HepG2 (cell line): ENCODE measurements around the gene CREG2. TPM values are rescaled to one million over a fixed set of nuclear protein-coding genes. Genes with fewer than 3 reads are reported as not detected.

Experiments
- ATAC-seq: fragments of 200-7000 bp; cut with Tn5 transposase; 3 replicates; pipeline ENCODE4 v1.9.1; 2020; ENCODE audit warnings: mild to moderate bottlenecking, moderate library complexity
- BruUV-seq: library from RNA; stranded (reverse); fragments of 400-500 nt; replicated peaks from 2 replicates; lab custom pipeline; 2021; lab: Mats Ljungman, UMichigan
- CTCF ChIA-PET: fragments of 300-600 bp; formaldehyde crosslinking; extraction: SDS; loops from one replicate; lab custom pipeline; 2021; ENCODE audit warnings: low total read pairs, inconsistent platforms, low intra/inter-chr PET ratio; lab: Yijun Ruan, JAX
- POLR2A ChIA-PET: fragments of 350-600 bp; sonication (Branson Sonifier 250); formaldehyde crosslinking; loops from one replicate; lab custom pipeline; 2020; ENCODE audit warnings: antibody characterized with exemption, inconsistent platforms; lab: Yijun Ruan, JAX
- DNase-seq: peaks from one replicate; pipeline ENCODE4 v3.0.0-alpha.2; 2015; ENCODE audit warnings: low spot score
- FAIRE-seq: peaks from 3 replicates; lab custom pipeline; 2011; peaks lifted over from hg19 to GRCh38; lab: Jason Lieb, UNC
- H2AFZ ChIP-seq: one replicate; pipeline ENCODE4 v1.6.1; 2011; ENCODE audit warnings: low read length, inconsistent platforms
- H3K27ac ChIP-seq: fragments of 300-600 bp; 3 replicates; pipeline ENCODE4 v1.8.0; 2011; ENCODE audit warnings: mixed run types, mild to moderate bottlenecking, mixed read lengths, low read length, inconsistent platforms; ENCODE audit not compliant: insufficient read depth; ENCODE audit errors: extremely low read length
- H3K27me3 ChIP-seq, 2 experiments: fragments of 200-600 bp in 1 of 2; 2 replicates in 1 of 2; 3 replicates in 1 of 2; pipeline versions ENCODE4 v1.6.0 to v1.8.0; 2011; ENCODE audit warnings: low read length in 2 of 2, mild to moderate bottlenecking in 2 of 2, moderate library complexity in 2 of 2, inconsistent platforms in 1 of 2; ENCODE audit not compliant: insufficient read depth in 2 of 2, control insufficient read depth in 1 of 2
- H3K36me3 ChIP-seq, 2 experiments: fragments of 200-600 bp in 1 of 2; replicated peaks in 1 of 2; 2 replicates in 1 of 2; 3 replicates in 1 of 2; pipeline versions ENCODE4 v1.5.1 to v1.8.0; 2011; ENCODE audit warnings: low read length in 2 of 2, inconsistent platforms in 1 of 2; ENCODE audit not compliant: insufficient read depth in 2 of 2, control insufficient read depth in 1 of 2
- H3K4me1 ChIP-seq: 2 replicates; pipeline ENCODE4 v1.5.1; 2012; ENCODE audit warnings: low read length, inconsistent platforms; ENCODE audit not compliant: insufficient read depth
- H3K4me2 ChIP-seq: 2 replicates; pipeline ENCODE4 v1.6.0; 2011; ENCODE audit warnings: low read depth, low read length, inconsistent platforms
- H3K4me3 ChIP-seq, 3 experiments: fragments of 200-600 bp in 1 of 3; sonication (generic), shearing (Covaris generic) in 1 of 3; replicated peaks in 1 of 3; 2 replicates each; pipeline ENCODE4 v1.5.1; 2011 to 2016; ENCODE audit warnings: low read length in 3 of 3, inconsistent platforms in 2 of 3, low read depth in 2 of 3, mild to moderate bottlenecking in 2 of 3, control low read depth in 1 of 3, mixed read lengths in 1 of 3; ENCODE audit not compliant: insufficient read depth in 1 of 3
- H3K79me2 ChIP-seq: one replicate; pipeline ENCODE4 v1.6.1; 2011; ENCODE audit warnings: low read length, inconsistent platforms; ENCODE audit not compliant: insufficient read depth
- H3K9ac ChIP-seq: 2 replicates; pipeline ENCODE4 v1.6.0; 2011; ENCODE audit warnings: mild to moderate bottlenecking, low read depth, low read length, inconsistent platforms; ENCODE audit not compliant: insufficient read depth
- H3K9me3 ChIP-seq: 2 replicates; pipeline ENCODE4 v1.5.1; 2012; ENCODE audit warnings: mild to moderate bottlenecking, low read length
- H4K20me1 ChIP-seq: 2 replicates; pipeline ENCODE4 v1.6.0; 2011; ENCODE audit warnings: inconsistent platforms, mild to moderate bottlenecking, low read length, moderate library complexity; ENCODE audit not compliant: insufficient read depth
- ATF7 ChIP-seq, 2 experiments: fragments of 450-650 bp in 1 of 2; sonication (generic) in 1 of 2; formaldehyde crosslinking in 1 of 2; IDR thresholded peaks; 2 replicates each; pipeline versions ENCODE4 v1.4.0 to v1.6.1; 2016 to 2020; ENCODE audit warnings: antibody characterized with exemption in 1 of 2, mild to moderate bottlenecking in 1 of 2, missing genetic modification reagents in 1 of 2
- CREB1 ChIP-seq, 2 experiments: fragments of 450-650 bp in 1 of 2; IDR thresholded peaks; 2 replicates each; pipeline ENCODE4 v1.6.1; 2016 to 2017; ENCODE audit warnings: control low read depth in 1 of 2, mild to moderate bottlenecking in 1 of 2, missing compliant biosample characterization in 1 of 2, missing genetic modification characterization in 1 of 2
- GPBP1L1 ChIP-seq: sonication (generic); formaldehyde crosslinking; IDR thresholded peaks from 2 replicates; pipeline ENCODE4 v1.5.0; 2020; ENCODE audit warnings: mild to moderate bottlenecking, missing genetic modification reagents
- TBX2 ChIP-seq: sonication (generic); formaldehyde crosslinking; IDR thresholded peaks from 2 replicates; pipeline ENCODE4 v1.5.0; 2020; ENCODE audit warnings: missing genetic modification reagents, mild to moderate bottlenecking, borderline replicate concordance
- THYN1 ChIP-seq: sonication (generic); formaldehyde crosslinking; IDR thresholded peaks from 2 replicates; pipeline ENCODE4 v1.8.1; 2023; ENCODE audit warnings: low read depth, mild to moderate bottlenecking, moderate library complexity, missing genetic modification reagents, borderline replicate concordance
- TRIM22 ChIP-seq: fragments of 450-650 bp; IDR thresholded peaks from 2 replicates; pipeline ENCODE4 v1.6.1; 2017
- ZNF781 ChIP-seq: sonication (generic); formaldehyde crosslinking; IDR thresholded peaks from 2 replicates; pipeline ENCODE4 v1.5.1; 2020; ENCODE audit warnings: borderline replicate concordance, mild to moderate bottlenecking, missing genetic modification reagents; ENCODE audit errors: not compliant biosample characterization
- WGBS: methylation state at CpG from one replicate; pipeline ENCODE4 v1.1.6; 2017; ENCODE audit warnings: low lambda C conversion rate; 5-methylcytosine and 5-hydroxymethylcytosine counted together
- in situ Hi-C: cut with HindIII; loops from 2 replicates; pipeline ENCODE4 v1.10.0; 2017; ENCODE audit warnings: low pct_unique_long_range_greater_than_20kb; ENCODE audit not compliant: extremely low pct_ligation_motif_present
- intact Hi-C: fragments of 100-400 bp; cut with micrococcal nuclease; formaldehyde crosslinking; loops from one replicate; pipeline ENCODE4 v1.10.0; 2022; ENCODE audit not compliant: unreplicated experiment
- polyA plus RNA-seq, 8 experiments: library from polyadenylated mRNA; depleted of rRNA in 3 of 8; stranded (reverse) in 7 of 8; unstranded in 1 of 8; fragments of >200 nt; fragmentation: Illumina TruSeq in 4 of 8; extraction: Trizol in 4 of 8; gene quantifications; 2 replicates each; pipeline versions ENCODE4 v1.2.1 to v1.2.3, GENCODE V29; 2011 to 2016; ENCODE audit warnings: low read depth in 4 of 8, missing spikeins in 1 of 8, mixed read lengths in 1 of 8; ENCODE audit not compliant: insufficient read depth in 1 of 8
- total RNA-seq, 5 experiments: library from RNA; depleted of rRNA; stranded (reverse); fragments of >200 nt; fragmentation: Illumina TruSeq; extraction: Trizol; gene quantifications; 2 replicates each; pipeline ENCODE4 v1.2.3, GENCODE V29; 2016; ENCODE audit warnings: low read depth in 1 of 5

CREG2 gene
- total and polyA plus RNA-seq, 2 of the 13 experiments (the other 11 are each of a cell fraction or from before 2014, with no cell fraction given): 0.18 to 0.26 TPM

GRCh38 chr2:101428422-101429176 lies 41.3 kb upstream of the CREG2 start:
- in situ Hi-C loops: no loop called here

GRCh38 chr2:101427743-101428142 lies 40.4 kb upstream of the CREG2 start:
- BruUV-seq: no TSS peak
- Histone ChIP-seq H3K27me3 (peaks cover 6 to 54% of the 10 kb centered on the region in 2 experiments), H4K20me1 (no peaks in the 10 kb centered on the region), H3K9ac (no peak overlapping the region), H3K27ac (no peak overlapping the region), H3K9me3 (no peaks in the 10 kb centered on the region), H3K79me2 (no peaks in the 10 kb centered on the region), H3K4me3 (no peak overlapping the region), H3K4me2 (no peak overlapping the region), H2AFZ (no peak overlapping the region), H3K4me1 (0 out of 2 replicates have a peak, but pooled peaks cover 8% of the 10 kb centered on the region), H3K36me3 (no peaks in the 10 kb centered on the region)
- FAIRE-seq (no peak), ATAC-seq (no peak), DNase-seq (no peak)
- in situ Hi-C loops (no loop called here), intact Hi-C loops (no loop called here)
- CTCF ChIA-PET: no interaction called here
- POLR2A ChIA-PET: no interaction called here
- WGBS: 32% methylated on average over 13 of the region's 13 CpGs
- no peak for TF ChIP-seq TRIM22
- TF ChIP-seq ZNF781 (CRISPR knock-in tag): no peak
- TF ChIP-seq TBX2: 0 out of 2 replicates have a peak, but pooled peaks have one; percentile 18

More at GRCh38 chr2:101428422-101429176, 41.3 kb upstream of the CREG2 start:
- Histone ChIP-seq H3K9ac (no peak overlapping the region), H3K27ac (no peak overlapping the region), H3K27me3 (peaks cover 6 to 63% of the 10 kb centered on the region in 2 experiments), H3K36me3 (no peaks in the 10 kb centered on the region), H2AFZ (no peak overlapping the region), H3K79me2 (no peaks in the 10 kb centered on the region), H4K20me1 (no peaks in the 10 kb centered on the region), H3K4me1 (0 out of 2 replicates have a peak, but pooled peaks cover 8% of the 10 kb centered on the region), H3K9me3 (no peaks in the 10 kb centered on the region), H3K4me3 (no peak overlapping the region), H3K4me2 (no peak overlapping the region)
- FAIRE-seq (no peak), DNase-seq (no peak), ATAC-seq (no peak)
- CTCF ChIA-PET: no interaction called here
- 56% methylated on average over 10 of the region's 10 CpGs for WGBS
- POLR2A ChIA-PET: no interaction called here
- BruUV-seq: no TSS peak
- intact Hi-C loops: no loop called here
- TF ChIP-seq GPBP1L1 (CRISPR knock-in tag) (no peak), ATF7 (IDR thresholded peaks at IDR 0.05) (peak; percentile 82), ATF7 (CRISPR knock-in tag; IDR thresholded peaks at IDR 0.05) (no peak), THYN1 (CRISPR knock-in tag) (no peak), CREB1 (IDR thresholded peaks at IDR 0.05) (peak; percentile 28; the same call in 1 of the 2 replicates), CREB1 (CRISPR knock-in tag; IDR thresholded peaks at IDR 0.05) (no peak)
- TF ChIP-seq, all 625 proteins: peak for 2
